Caco-2 (cell line): ENCODE measurements around the gene DOCK4. TPM values are rescaled to one million over a fixed set of nuclear protein-coding genes. Genes with fewer than 3 reads are reported as not detected.

Experiments
- BruUV-seq: library from RNA; stranded (reverse); fragments of 400-500 nt; replicated peaks from 2 replicates; lab custom pipeline; 2021; lab: Mats Ljungman, UMichigan
- CTCF ChIA-PET: fragments of 300-600 bp; sonication (Branson Sonifier 250); formaldehyde crosslinking; loops from one replicate; lab custom pipeline; 2022; ENCODE audit warnings: antibody characterized with exemption; lab: Charles Lee
- POLR2A ChIA-PET: fragments of 300-600 bp; sonication (Branson Sonifier 250); formaldehyde crosslinking; loops from one replicate; lab custom pipeline; 2022; ENCODE audit warnings: antibody characterized with exemption; lab: Charles Lee
- DNase-seq, 2 experiments: peaks; one replicate each; pipeline versions ENCODE4 v3.0.0 to v3.0.0-alpha.2; 2020 to 2022
- H3K27me3 ChIP-seq: replicated peaks from 2 replicates; pipeline ENCODE4 v1.6.0; 2011; ENCODE audit warnings: low read length; ENCODE audit not compliant: control insufficient read depth, insufficient read depth
- H3K36me3 ChIP-seq: 2 replicates; pipeline ENCODE4 v1.5.1; 2011; ENCODE audit warnings: low read length; ENCODE audit not compliant: control insufficient read depth, insufficient read depth
- H3K4me1 ChIP-seq: fragments of 250-450 bp; sonication (Bioruptor Pico); 2 replicates; pipeline ENCODE4 v1.5.1; 2020; ENCODE audit warnings: mild to moderate bottlenecking
- H3K4me3 ChIP-seq: 2 replicates; pipeline ENCODE4 v1.5.1; 2011; ENCODE audit warnings: low read depth, mild to moderate bottlenecking, control low read depth, low read length
- H3K9me3 ChIP-seq: fragments of 250-450 bp; sonication (Bioruptor Pico); 2 replicates; pipeline ENCODE4 v1.5.1; 2020; ENCODE audit warnings: mild to moderate bottlenecking, moderate library complexity
- H3K27ac Mint-ChIP-seq: one replicate; pipeline ENCODE4 v1.8.0; 2022; ENCODE audit warnings: mixed read lengths; ENCODE audit not compliant: unreplicated experiment
- H3K27me3 Mint-ChIP-seq: one replicate; pipeline ENCODE4 v1.8.0; 2022; ENCODE audit warnings: mixed read lengths; ENCODE audit not compliant: insufficient read depth, unreplicated experiment
- H3K36me3 Mint-ChIP-seq: one replicate; pipeline ENCODE4 v1.8.0; 2022; ENCODE audit warnings: mild to moderate bottlenecking, mixed read lengths; ENCODE audit not compliant: insufficient read depth, unreplicated experiment
- H3K4me1 Mint-ChIP-seq: one replicate; pipeline ENCODE4 v1.8.0; 2022; ENCODE audit warnings: low read depth, mixed read lengths; ENCODE audit not compliant: unreplicated experiment
- H3K4me3 Mint-ChIP-seq: one replicate; pipeline ENCODE4 v1.8.0; 2022; ENCODE audit warnings: mild to moderate bottlenecking, moderate library complexity, mixed read lengths; ENCODE audit not compliant: unreplicated experiment
- H3K9me3 Mint-ChIP-seq: one replicate; pipeline ENCODE4 v1.8.0; 2022; ENCODE audit warnings: mixed read lengths; ENCODE audit not compliant: unreplicated experiment
- CTCF ChIP-seq, 2 experiments: fragments of 200-600 bp in 1 of 2; IDR thresholded peaks; 1 replicate in 1 of 2; 2 replicates in 1 of 2; pipeline versions ENCODE4 v1.5.1 to v1.8.0; 2011 to 2022; ENCODE audit warnings: antibody characterized with exemption in 1 of 2, control low read depth in 1 of 2, inconsistent platforms in 1 of 2, low read depth in 1 of 2, low read length in 1 of 2, mild to moderate bottlenecking in 1 of 2, moderate library complexity in 1 of 2; ENCODE audit not compliant: insufficient read depth in 1 of 2, severe bottlenecking in 1 of 2, unreplicated experiment in 1 of 2
- intact Hi-C: fragments of 100-400 bp; cut with micrococcal nuclease; formaldehyde crosslinking; loops from one replicate; pipeline ENCODE4 v1.10.0; 2022; ENCODE audit not compliant: unreplicated experiment
- total RNA-seq: library from RNA; stranded (reverse); gene quantifications from 2 replicates; pipeline ENCODE4 v1.2.3, GENCODE V29; 2022

Gene DOCK4
- total RNA-seq, 1 experiment from 2014 or later: 2.0 TPM

GRCh38 chr7:112064627-112065385 lies 141.4 kb downstream of the DOCK4 start:
- no TSS peak for BruUV-seq
- H3K9me3 ChIP-seq: no peaks in the 10 kb centered on the region
- intact Hi-C loops: no loop called here
- POLR2A ChIA-PET: no interaction called here
- no peak for TF ChIP-seq CTCF (IDR thresholded peaks at IDR 0.05; ENCODE audit: insufficient read depth in 1 of 2, low read depth in 1 of 2, low read length in 1 of 2, severe bottlenecking in 1 of 2, unreplicated experiment in 1 of 2)
- Mint-ChIP-seq H3K27ac (no peak overlapping the region), H3K27me3 (no peaks in the 10 kb centered on the region), H3K4me3 (no peak overlapping the region), H3K4me1 (peaks cover 11% of the 10 kb centered on the region), H3K9me3 (no peaks in the 10 kb centered on the region), H3K36me3 (no peaks in the 10 kb centered on the region)
- no peak overlapping the region for H3K4me3 ChIP-seq
- H3K4me1 ChIP-seq: peaks cover 9% of the 10 kb centered on the region; the same call in 1 of the 2 replicates
- DNase-seq: no peak
- H3K27me3 ChIP-seq: no peaks in the 10 kb centered on the region
- CTCF ChIA-PET: no interaction called here
- H3K36me3 ChIP-seq: no peaks in the 10 kb centered on the region

- Mint-ChIP-seq H3K4me3 (no peak overlapping the region), H3K27me3 (no peaks in the 10 kb centered on the region), H3K27ac (no peak overlapping the region), H3K9me3 (no peaks in the 10 kb centered on the region), H3K4me1 (peaks cover 11% of the 10 kb centered on the region), H3K36me3 (no peaks in the 10 kb centered on the region)
- no peak for DNase-seq
- POLR2A ChIA-PET: no interaction called here
- H3K9me3 ChIP-seq: no peaks in the 10 kb centered on the region
- H3K36me3 ChIP-seq: no peaks in the 10 kb centered on the region
- no peaks in the 10 kb centered on the region for H3K27me3 ChIP-seq
- BruUV-seq: no TSS peak
- no peak for TF ChIP-seq CTCF (IDR thresholded peaks at IDR 0.05; ENCODE audit: insufficient read depth in 1 of 2, low read depth in 1 of 2, low read length in 1 of 2, severe bottlenecking in 1 of 2, unreplicated experiment in 1 of 2)
- peaks cover 15% of the 10 kb centered on the region; the same call in 1 of the 2 replicates for H3K4me1 ChIP-seq
- no peak overlapping the region for H3K4me3 ChIP-seq
- intact Hi-C loops: no loop called here
- CTCF ChIA-PET: interaction anchor here (0.6 kb wide), 1 partner anchor 323 kb away, joined by 3 read pairs; no protein-coding TSS in a partner anchor
Measured at GRCh38 chr7:112063974-112064373, 142.2 kb downstream of the DOCK4 start.

- ChIA-PET POLR2A (no interaction called here), CTCF (no interaction called here)
- H3K4me1 Mint-ChIP-seq: peaks cover 18% of the 10 kb centered on the region
- H3K9me3 Mint-ChIP-seq: no peaks in the 10 kb centered on the region
- intact Hi-C loops: no loop called here
- H3K9me3 ChIP-seq: no peaks in the 10 kb centered on the region
- H3K27me3 Mint-ChIP-seq: no peaks in the 10 kb centered on the region
- peaks cover 15% of the 10 kb centered on the region; the same call in 1 of the 2 replicates for H3K4me1 ChIP-seq
- H3K27me3 ChIP-seq: no peaks in the 10 kb centered on the region
- no peak overlapping the region for H3K27ac Mint-ChIP-seq
- no peak overlapping the region for H3K4me3 ChIP-seq
- BruUV-seq: no TSS peak
- H3K36me3 ChIP-seq: no peaks in the 10 kb centered on the region
- TF ChIP-seq CTCF (IDR thresholded peaks at IDR 0.05; ENCODE audit: insufficient read depth in 1 of 2, low read depth in 1 of 2, low read length in 1 of 2, severe bottlenecking in 1 of 2, unreplicated experiment in 1 of 2): no peak
- no peak for DNase-seq
- H3K36me3 Mint-ChIP-seq: no peaks in the 10 kb centered on the region
- no peak overlapping the region for H3K4me3 Mint-ChIP-seq
Measured at GRCh38 chr7:112061051-112061450, 145.1 kb downstream of the DOCK4 start.
